ENCODE results near the gene LRRC1. TPM values are rescaled to one million over a fixed set of nuclear protein-coding genes. Genes with fewer than 3 reads are reported as not detected.

Gene LRRC1
- polyA plus RNA-seq (2013, experiment 1 of 2): 3.4 TPM
- polyA plus RNA-seq (2013, experiment 2 of 2): 3.2 TPM

DNA sequence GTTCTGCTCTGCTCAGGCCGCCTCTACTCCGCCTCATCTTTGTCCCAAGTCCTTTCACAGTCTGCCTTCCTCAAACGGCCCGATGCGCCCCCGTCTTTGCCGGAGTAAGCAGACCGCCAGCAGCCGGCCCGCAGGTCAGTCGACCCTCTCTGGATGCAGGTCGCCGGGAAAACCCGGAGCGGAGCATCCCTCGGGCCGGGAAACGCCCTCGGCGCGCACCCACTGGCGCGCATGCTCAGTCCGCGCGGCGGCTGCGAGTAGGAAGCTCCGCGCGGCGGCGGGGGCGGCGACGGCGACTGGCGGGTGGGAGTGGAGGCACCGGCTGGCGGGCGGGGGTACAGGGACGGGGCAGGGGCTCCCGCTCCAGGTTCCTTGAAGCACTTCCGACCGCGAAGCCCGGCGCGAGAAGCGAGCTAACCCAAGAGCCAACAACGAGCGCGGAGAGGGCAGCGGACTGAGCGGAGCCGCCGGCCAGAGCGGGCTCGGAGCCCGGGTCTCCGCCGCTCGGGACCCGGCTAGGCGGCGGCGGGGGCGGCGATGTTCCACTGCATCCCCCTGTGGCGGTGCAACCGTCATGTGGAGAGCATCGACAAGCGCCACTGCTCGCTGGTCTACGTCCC, at the start of gene LRRC1:
TSS of gene LRRC1 (plus strand) at position 286 of the 620 bp plus-strand sequence. CDS start at position 538, 252 bp downstream.
- H2BK12ac ChIP-seq (ENCODE audit: low read length in 2 of 2): peak within 1 kb of the TSS in 1 of 2 experiments; percentile 66
- H4K8ac ChIP-seq (ENCODE audit: low read length): peak within 1 kb of the TSS; percentile 74
- no peaks in the 10 kb centered on the region for H3K36me3 ChIP-seq (ENCODE audit: control insufficient read depth in 1 of 2, insufficient read depth in 2 of 2, low read depth in 1 of 2, low read length in 2 of 2)
- peak within 1 kb of the TSS; percentile 70 for H4K91ac ChIP-seq (ENCODE audit: low read length)
- DNase-seq: peak; percentile 90
- peak within 1 kb of the TSS; percentile 78 for H3K4me2 ChIP-seq (ENCODE audit: low read length, poor library complexity, severe bottlenecking)
- WGBS: under 1% methylated on average over 68 of the region's 75 CpGs
- peaks cover 7% of the 10 kb centered on the region for H3K4me1 ChIP-seq (ENCODE audit: control insufficient read depth, insufficient read depth, low read depth, low read length)
- H2AK5ac ChIP-seq (ENCODE audit: low read length, severe bottlenecking): no peak within 1 kb of the TSS
- peak within 1 kb of the TSS; percentile 53 for H2BK5ac ChIP-seq (ENCODE audit: low read depth, low read length, poor library complexity, severe bottlenecking)
- peak within 1 kb of the TSS; percentile 58 for H2BK15ac ChIP-seq (ENCODE audit: low read depth, poor library complexity, severe bottlenecking)
- peak within 1 kb of the TSS; percentile 90 to 95 for H3K18ac ChIP-seq (ENCODE audit: low read depth in 1 of 2, low read length in 2 of 2)
- H3K14ac ChIP-seq (ENCODE audit: low read length in 2 of 2): peak within 1 kb of the TSS in 1 of 2 experiments; percentile 84
- H2AFZ ChIP-seq (ENCODE audit: low read depth, low read length): peak within 1 kb of the TSS; percentile 68
- peak within 1 kb of the TSS; percentile 89 for H3K9ac ChIP-seq (ENCODE audit: low read length)
- H3K27ac ChIP-seq (ENCODE audit: low read length, poor library complexity, severe bottlenecking): peak within 1 kb of the TSS; percentile 84
- H3K9me3 ChIP-seq (ENCODE audit: control insufficient read depth, low read length): peaks cover 9% of the 10 kb centered on the region
- H3K79me1 ChIP-seq (replicated peaks; ENCODE audit: low read length, poor library complexity, severe bottlenecking): peaks cover 26% of the 10 kb centered on the region
- peak within 1 kb of the TSS; percentile 46 to 93 for H3K4ac ChIP-seq (ENCODE audit: low read depth in 1 of 2, low read length in 2 of 2)
- H3K23ac ChIP-seq (ENCODE audit: low read length in 2 of 2): peak within 1 kb of the TSS in 1 of 2 experiments; percentile 66
- H2BK120ac ChIP-seq (ENCODE audit: low read depth, low read length): peak within 1 kb of the TSS; percentile 58
- H3K4me3 ChIP-seq (ENCODE audit: insufficient read depth in 1 of 2, low read depth in 1 of 2, low read length in 2 of 2): peak within 1 kb of the TSS; percentile 87 to 91
- H3K27me3 ChIP-seq (ENCODE audit: control insufficient read depth in 1 of 2, insufficient read depth in 1 of 2, low read length in 2 of 2): peaks cover 0 to 10% of the 10 kb centered on the region in 2 experiments

DNA sequence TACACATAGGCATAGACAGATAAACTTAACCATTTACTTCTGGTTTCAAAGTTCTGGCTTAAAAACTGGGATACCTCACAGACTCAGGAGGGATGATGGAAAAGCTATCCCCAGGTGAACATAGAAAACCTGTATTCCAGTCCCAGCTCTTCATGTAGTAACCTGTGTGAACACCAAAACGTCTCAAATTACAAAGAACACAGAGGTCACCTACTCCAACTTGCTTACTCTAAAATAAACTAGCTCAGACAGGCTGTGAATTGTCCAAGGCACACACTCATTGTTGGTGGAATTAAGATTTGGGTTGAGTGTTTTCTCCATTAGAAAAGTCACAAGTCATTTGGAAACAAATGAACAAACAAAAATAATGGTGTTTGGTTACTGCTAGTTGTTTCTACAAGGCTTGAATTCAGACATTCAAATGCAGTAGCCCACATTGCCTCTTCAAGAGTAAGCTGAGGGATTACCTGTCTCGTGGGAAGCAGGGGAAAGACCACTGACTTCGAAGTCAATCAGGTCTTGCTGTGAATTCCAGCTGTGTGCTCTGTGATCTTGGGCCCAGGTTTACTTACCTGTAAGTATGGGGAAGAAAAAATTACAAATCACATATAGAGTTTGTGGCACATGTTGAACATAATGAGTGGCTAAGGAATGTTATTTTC, 48.2 kb upstream of the LRRC1 start:
- 86% methylated on average over 2 of the region's 3 CpGs for WGBS
- Histone ChIP-seq H2BK5ac (ENCODE audit: low read depth, low read length, poor library complexity, severe bottlenecking) (no peak overlapping the region), H2BK15ac (ENCODE audit: low read depth, poor library complexity, severe bottlenecking) (no peak overlapping the region), H3K9ac (ENCODE audit: low read length) (no peak overlapping the region), H3K18ac (ENCODE audit: low read depth in 1 of 2, low read length in 2 of 2) (no peak overlapping the region), H2AFZ (ENCODE audit: low read depth, low read length) (no peak overlapping the region), H2BK120ac (ENCODE audit: low read depth, low read length) (no peak overlapping the region), H4K8ac (ENCODE audit: low read length) (no peak overlapping the region), H2BK12ac (ENCODE audit: low read length in 2 of 2) (no peak overlapping the region), H2AK5ac (ENCODE audit: low read length, severe bottlenecking) (no peak overlapping the region), H3K4me1 (ENCODE audit: control insufficient read depth, insufficient read depth, low read depth, low read length) (no peaks in the 10 kb centered on the region), H3K4me3 (ENCODE audit: insufficient read depth in 1 of 2, low read depth in 1 of 2, low read length in 2 of 2) (no peak overlapping the region), H3K9me3 (ENCODE audit: control insufficient read depth, low read length) (no peaks in the 10 kb centered on the region), H3K14ac (ENCODE audit: low read length in 2 of 2) (no peak overlapping the region), H3K4ac (ENCODE audit: low read depth in 1 of 2, low read length in 2 of 2) (no peak overlapping the region), H3K23ac (ENCODE audit: low read length in 2 of 2) (no peak overlapping the region), H3K4me2 (ENCODE audit: low read length, poor library complexity, severe bottlenecking) (no peak overlapping the region), H3K27ac (ENCODE audit: low read length, poor library complexity, severe bottlenecking) (no peak overlapping the region), H3K79me1 (replicated peaks; ENCODE audit: low read length, poor library complexity, severe bottlenecking) (no peaks in the 10 kb centered on the region), H3K27me3 (ENCODE audit: control insufficient read depth in 1 of 2, insufficient read depth in 1 of 2, low read length in 2 of 2) (no peaks in the 10 kb centered on the region), H4K91ac (ENCODE audit: low read length) (no peak overlapping the region), H3K36me3 (ENCODE audit: control insufficient read depth in 1 of 2, insufficient read depth in 2 of 2, low read depth in 1 of 2, low read length in 2 of 2) (no peaks in the 10 kb centered on the region)
- DNase-seq: no peak

DNA sequence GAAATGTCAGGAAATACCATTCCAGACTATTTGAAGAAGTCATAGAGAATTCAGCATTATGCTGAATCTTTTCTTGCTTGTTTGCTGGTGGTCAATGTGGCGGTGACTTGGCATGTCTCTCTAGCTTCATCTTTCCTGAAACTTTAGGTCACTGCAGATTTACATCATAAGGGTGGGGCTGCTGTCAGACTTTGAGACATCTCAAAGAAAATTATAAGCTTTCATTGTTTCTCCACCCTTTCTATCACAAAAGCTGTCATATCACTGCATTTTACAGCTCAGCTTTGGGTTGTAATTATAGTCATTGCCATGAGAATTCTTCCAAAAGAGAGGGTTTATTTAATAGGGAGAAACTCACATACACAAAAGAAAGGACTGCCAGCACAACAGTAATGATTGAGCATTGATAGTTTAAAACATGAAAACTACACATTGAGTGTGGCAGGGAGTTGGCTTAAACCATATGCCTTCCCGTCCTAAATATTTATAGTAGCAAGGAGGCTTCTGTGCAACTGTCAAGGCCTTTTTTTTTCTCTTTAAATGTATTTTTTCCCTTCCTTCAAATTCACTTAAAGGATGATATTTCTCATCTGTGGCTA, 44.7 kb upstream of the LRRC1 start:
- Histone ChIP-seq H3K9ac (ENCODE audit: low read length) (no peak overlapping the region), H2AK5ac (ENCODE audit: low read length, severe bottlenecking) (no peak overlapping the region), H2BK12ac (ENCODE audit: low read length in 2 of 2) (no peak overlapping the region), H3K14ac (ENCODE audit: low read length in 2 of 2) (no peak overlapping the region), H2AFZ (ENCODE audit: low read depth, low read length) (no peak overlapping the region), H3K4me3 (ENCODE audit: insufficient read depth in 1 of 2, low read depth in 1 of 2, low read length in 2 of 2) (no peak overlapping the region), H2BK5ac (ENCODE audit: low read depth, low read length, poor library complexity, severe bottlenecking) (no peak overlapping the region), H4K8ac (ENCODE audit: low read length) (no peak overlapping the region), H3K23ac (ENCODE audit: low read length in 2 of 2) (no peak overlapping the region), H3K79me1 (replicated peaks; ENCODE audit: low read length, poor library complexity, severe bottlenecking) (no peaks in the 10 kb centered on the region), H3K27me3 (ENCODE audit: control insufficient read depth in 1 of 2, insufficient read depth in 1 of 2, low read length in 2 of 2) (no peaks in the 10 kb centered on the region), H3K4me1 (ENCODE audit: control insufficient read depth, insufficient read depth, low read depth, low read length) (no peaks in the 10 kb centered on the region), H2BK120ac (ENCODE audit: low read depth, low read length) (no peak overlapping the region), H3K9me3 (ENCODE audit: control insufficient read depth, low read length) (no peaks in the 10 kb centered on the region), H3K4me2 (ENCODE audit: low read length, poor library complexity, severe bottlenecking) (no peak overlapping the region), H3K27ac (ENCODE audit: low read length, poor library complexity, severe bottlenecking) (no peak overlapping the region), H3K4ac (ENCODE audit: low read depth in 1 of 2, low read length in 2 of 2) (no peak overlapping the region), H4K91ac (ENCODE audit: low read length) (no peak overlapping the region), H2BK15ac (ENCODE audit: low read depth, poor library complexity, severe bottlenecking) (no peak overlapping the region), H3K36me3 (ENCODE audit: control insufficient read depth in 1 of 2, insufficient read depth in 2 of 2, low read depth in 1 of 2, low read length in 2 of 2) (no peaks in the 10 kb centered on the region), H3K18ac (ENCODE audit: low read depth in 1 of 2, low read length in 2 of 2) (no peak overlapping the region)
- 100% methylated on average over 1 of the region's 2 CpGs for WGBS
- DNase-seq: no peak

DNA sequence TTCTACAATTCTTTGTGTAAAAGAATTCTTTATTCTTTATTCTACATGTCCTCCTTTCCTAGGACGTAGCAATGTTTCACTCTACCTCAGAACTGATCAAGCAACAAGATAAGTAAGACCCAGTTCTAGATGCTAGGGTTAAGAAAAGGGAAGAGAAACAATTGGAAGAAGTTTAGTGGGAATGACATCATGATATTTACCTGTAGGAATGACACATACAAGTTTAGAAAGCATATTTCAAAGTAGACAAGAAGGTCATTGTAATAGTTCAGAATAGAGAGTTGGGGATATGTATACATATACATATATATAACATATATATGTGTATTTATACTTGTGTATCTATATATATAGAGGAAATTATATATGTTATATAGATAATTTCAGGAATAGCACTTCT, 43.4 kb upstream of the LRRC1 start:
- no peak overlapping the region for H2AFZ ChIP-seq (ENCODE audit: low read depth, low read length)
- no peak overlapping the region for H3K27ac ChIP-seq (ENCODE audit: low read length, poor library complexity, severe bottlenecking)
- H3K4ac ChIP-seq (ENCODE audit: low read depth in 1 of 2, low read length in 2 of 2): no peak overlapping the region
- H2BK15ac ChIP-seq (ENCODE audit: low read depth, poor library complexity, severe bottlenecking): no peak overlapping the region
- no peak overlapping the region for H4K91ac ChIP-seq (ENCODE audit: low read length)
- no peak overlapping the region for H3K14ac ChIP-seq (ENCODE audit: low read length in 2 of 2)
- no CpG with 5 or more reads among the region's 1 CpG for WGBS
- H3K36me3 ChIP-seq (ENCODE audit: control insufficient read depth in 1 of 2, insufficient read depth in 2 of 2, low read depth in 1 of 2, low read length in 2 of 2): no peaks in the 10 kb centered on the region
- H2BK12ac ChIP-seq (ENCODE audit: low read length in 2 of 2): no peak overlapping the region
- no peak overlapping the region for H4K8ac ChIP-seq (ENCODE audit: low read length)
- DNase-seq: no peak
- no peak overlapping the region for H2AK5ac ChIP-seq (ENCODE audit: low read length, severe bottlenecking)
- H3K79me1 ChIP-seq (replicated peaks; ENCODE audit: low read length, poor library complexity, severe bottlenecking): no peaks in the 10 kb centered on the region
- no peaks in the 10 kb centered on the region for H3K27me3 ChIP-seq (ENCODE audit: control insufficient read depth in 1 of 2, insufficient read depth in 1 of 2, low read length in 2 of 2)
- no peak overlapping the region for H3K18ac ChIP-seq (ENCODE audit: low read depth in 1 of 2, low read length in 2 of 2)
- H2BK5ac ChIP-seq (ENCODE audit: low read depth, low read length, poor library complexity, severe bottlenecking): no peak overlapping the region
- H3K9ac ChIP-seq (ENCODE audit: low read length): no peak overlapping the region
- no peaks in the 10 kb centered on the region for H3K4me1 ChIP-seq (ENCODE audit: control insufficient read depth, insufficient read depth, low read depth, low read length)
- H3K4me2 ChIP-seq (ENCODE audit: low read length, poor library complexity, severe bottlenecking): no peak overlapping the region
- H3K23ac ChIP-seq (ENCODE audit: low read length in 2 of 2): no peak overlapping the region
- H3K9me3 ChIP-seq (ENCODE audit: control insufficient read depth, low read length): no peaks in the 10 kb centered on the region
- H2BK120ac ChIP-seq (ENCODE audit: low read depth, low read length): no peak overlapping the region
- no peak overlapping the region for H3K4me3 ChIP-seq (ENCODE audit: insufficient read depth in 1 of 2, low read depth in 1 of 2, low read length in 2 of 2)
